Raji (cell line): ENCODE data around the gene DPEP2.

Experiments
- POLR2A ChIP-seq: IDR thresholded peaks from 2 replicates; pipeline ENCODE4 v1.6.1; 2011; ENCODE audit warnings: low read depth, low read length, control low read depth; ENCODE audit not compliant: insufficient read depth

The DPEP2 gene

DNA sequence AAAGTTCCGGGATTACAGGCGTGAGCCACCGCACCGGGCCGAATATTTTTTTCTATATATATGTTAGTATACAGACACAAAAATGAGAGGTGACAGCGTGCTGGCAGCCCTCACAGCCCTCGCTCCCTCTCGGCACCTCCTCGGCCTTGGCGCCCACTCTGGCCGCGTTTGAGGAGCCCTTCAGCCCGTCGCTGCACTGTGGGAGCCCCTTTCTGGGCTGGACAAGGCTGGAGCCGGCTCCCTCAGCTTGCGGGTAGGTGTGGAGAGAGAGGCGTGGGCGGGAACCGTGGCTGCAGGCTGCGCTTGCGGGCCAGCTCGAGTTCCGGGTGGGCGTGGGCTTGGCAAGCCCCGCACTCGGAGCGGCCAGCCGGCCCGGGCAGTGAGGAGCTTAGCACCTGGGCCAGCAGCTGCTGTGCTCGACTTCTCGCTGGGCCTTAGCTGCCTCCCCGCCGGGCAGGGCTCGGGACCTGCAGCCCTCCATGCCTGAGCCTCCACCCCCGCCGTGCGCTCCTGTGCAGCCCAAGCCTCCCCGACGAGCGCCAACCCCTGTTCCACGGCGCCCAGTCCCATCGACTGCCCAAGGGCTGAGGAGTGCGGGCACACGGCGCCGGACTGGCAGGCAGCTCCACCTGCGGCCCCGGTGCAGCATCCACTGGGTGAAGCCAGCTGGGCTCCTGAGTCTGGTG lies 17.1 kb downstream of the DPEP2 start:
- no peak for TF ChIP-seq POLR2A

DNA sequence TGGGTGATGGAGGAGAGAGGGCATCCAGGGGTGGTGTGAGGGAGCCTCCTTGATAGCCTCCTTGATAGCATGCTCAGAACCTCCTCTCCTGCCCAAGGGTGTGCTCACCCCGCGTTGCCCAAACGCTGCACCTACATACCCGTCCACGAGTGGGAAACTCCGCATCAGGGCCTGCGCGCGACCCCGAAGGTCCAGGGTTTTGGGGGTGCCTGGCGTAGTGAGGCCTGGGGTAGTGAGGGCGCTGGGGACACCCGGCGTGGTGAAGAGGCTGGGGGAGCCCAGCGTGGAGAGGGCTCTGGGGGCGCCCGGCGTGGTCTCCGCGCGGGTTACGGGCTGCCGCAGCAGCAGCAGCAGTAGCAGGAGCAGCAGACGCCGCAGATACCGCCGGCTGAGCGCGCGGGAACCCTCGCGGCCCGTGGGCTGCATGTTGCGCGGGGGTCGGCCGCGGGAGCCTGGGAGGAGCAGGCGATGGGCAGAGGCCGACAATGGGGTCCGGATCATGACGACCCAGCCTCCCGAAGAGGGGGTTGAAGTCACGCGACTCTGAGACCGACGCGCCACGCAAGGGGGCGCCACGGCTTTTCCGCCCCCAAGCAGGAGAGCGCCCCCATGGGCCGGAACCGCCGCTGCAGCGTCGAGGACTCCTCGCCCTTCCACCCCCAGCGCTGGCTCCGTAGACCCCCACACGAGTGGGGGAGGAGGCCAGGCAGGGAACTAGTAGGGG lies 19.2 kb downstream of the DPEP2 start, which contains the start of gene DPEP3:
Gene DPEP3, minus strand, starts transcription at position 545 of the 724 bp plus-strand sequence. Its CDS starts 119 bp downstream, at position 426.
- TF ChIP-seq POLR2A, result no peak

DNA sequence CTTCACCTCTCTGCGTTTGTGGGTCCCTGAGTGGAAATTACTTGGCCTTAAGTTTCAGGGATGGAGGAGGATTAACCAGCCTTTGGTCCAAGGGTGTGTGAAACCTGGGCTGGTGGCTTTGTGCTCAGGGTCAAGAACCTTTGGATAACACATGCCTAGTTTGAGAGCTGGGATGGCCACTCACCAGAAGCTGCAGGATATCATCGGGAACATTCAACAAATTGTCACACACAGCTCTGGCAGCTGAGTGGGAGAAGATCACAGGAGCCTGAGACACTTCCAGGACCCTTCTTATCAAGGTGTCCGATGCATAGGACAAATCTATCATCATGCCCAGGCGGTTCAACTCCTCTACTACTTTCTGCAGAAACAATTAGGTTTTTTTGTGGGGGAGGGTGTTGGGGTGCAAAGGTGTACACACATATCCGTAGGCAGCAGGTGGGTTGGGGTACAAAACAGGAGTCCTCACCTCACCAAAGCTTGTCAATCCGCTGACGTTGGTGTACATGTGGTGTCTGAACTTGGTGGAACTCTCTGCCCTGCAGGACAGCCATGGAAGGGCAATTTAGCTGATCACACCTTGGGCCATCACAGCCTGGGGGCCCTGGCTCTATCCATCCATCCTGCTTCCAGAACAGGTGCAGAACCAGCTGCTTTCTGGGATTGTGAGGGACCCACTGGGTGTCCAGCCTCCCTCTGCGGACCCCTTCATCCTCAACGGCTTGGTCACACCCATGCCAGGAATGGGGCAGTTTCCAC lies 21.6 kb downstream of the DPEP2 start:
- TF ChIP-seq POLR2A, result no peak

DNA sequence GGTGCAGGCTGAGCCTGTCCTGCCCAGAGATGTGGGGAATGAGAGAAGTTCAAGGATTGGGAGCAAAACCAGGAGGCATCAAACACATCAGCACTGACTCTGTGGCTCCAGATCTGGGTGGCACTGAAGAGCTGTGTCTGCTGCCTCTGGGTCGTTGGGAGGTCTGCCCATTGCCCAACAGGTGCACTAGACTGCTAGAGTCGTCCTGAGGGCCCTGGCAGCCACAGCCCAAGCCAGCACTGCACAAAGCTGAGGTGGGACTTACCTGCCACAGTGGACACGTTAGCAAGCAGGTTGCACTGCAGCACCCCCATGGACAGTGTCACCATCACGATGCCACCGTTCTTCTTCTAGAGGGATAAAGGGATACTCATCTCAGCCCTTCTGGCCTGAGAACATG lies 22.3 kb downstream of the DPEP2 start:
- no peak for TF ChIP-seq POLR2A

DNA sequence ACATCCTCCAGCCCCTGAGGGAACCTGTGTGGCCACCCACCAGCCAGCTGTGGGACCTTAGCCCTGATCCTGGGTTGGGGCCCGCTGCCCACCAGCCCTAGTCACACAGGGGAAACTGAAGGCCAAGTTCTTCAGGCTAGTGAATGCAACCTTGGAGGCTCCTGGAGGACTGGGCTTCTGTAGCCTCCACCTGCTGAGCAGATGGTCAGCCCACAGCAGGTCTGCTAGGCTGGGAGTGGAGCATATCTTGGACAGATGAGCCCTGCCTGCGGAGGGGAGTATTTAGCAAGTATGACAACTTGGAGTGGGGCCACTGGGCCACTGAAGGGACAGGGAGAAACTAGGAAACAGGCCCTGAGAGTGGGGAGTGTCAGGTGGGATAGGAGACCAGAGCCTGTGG lies 23.1 kb downstream of the DPEP2 start:
- TF ChIP-seq POLR2A, result no peak

DNA sequence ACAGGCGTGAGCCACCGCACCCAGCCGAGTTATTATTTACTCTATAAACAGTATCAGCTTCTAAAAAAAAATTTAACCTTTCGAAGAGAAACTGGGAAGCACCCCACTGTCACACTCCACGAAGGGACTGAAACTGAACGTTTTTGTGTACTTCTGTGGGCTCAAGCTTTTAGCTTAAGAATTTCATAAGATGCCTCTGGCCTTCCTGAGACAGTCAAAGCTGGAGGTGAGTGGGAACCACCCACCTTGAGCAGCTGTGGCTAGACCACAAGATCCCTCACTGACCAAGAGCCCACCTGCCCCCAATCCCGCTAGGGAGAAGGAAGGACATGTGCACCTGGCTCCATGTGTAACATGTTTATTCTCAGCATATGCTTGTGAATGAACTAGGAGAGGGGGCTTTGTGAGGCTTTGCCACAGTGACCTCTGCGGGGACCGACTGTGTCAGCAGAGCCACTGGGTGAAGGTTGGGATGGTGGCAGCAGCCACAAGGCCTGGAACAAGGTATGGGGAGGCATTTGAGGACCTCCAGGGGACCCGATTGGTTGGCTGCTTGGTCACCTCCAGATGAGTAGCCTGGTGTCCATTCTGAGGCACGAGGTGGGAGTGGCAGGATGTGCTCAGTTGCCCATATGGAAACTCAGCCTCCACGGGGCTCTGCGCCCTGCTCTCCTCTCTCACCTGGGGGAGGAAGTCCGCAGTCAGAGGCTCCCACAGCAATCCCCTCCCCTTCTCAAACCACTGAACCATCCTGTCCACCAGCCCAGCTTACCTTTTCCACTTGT lies 23.8 kb downstream of the DPEP2 start:
- no peak for TF ChIP-seq POLR2A

DNA sequence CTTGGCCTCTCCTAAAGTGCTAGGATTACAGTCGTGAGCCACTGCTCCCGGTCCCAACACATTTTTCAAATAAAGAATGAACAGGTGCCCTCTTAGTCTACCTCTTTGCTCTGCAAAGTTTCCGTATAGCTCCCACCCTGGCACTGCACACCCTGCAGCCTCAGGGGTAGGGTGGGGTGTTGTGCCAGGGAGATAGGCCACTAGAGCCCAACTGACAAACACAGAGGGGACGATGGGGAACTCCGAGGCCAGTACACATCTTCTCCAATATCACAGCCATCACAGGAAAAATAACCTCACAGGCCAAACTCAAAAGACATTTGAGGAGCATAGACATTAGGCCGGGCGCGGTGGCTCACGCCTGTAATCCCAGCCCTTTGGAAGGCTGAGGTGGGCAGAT lies 28.2 kb downstream of the DPEP2 start:
- TF ChIP-seq POLR2A, result no peak

DNA sequence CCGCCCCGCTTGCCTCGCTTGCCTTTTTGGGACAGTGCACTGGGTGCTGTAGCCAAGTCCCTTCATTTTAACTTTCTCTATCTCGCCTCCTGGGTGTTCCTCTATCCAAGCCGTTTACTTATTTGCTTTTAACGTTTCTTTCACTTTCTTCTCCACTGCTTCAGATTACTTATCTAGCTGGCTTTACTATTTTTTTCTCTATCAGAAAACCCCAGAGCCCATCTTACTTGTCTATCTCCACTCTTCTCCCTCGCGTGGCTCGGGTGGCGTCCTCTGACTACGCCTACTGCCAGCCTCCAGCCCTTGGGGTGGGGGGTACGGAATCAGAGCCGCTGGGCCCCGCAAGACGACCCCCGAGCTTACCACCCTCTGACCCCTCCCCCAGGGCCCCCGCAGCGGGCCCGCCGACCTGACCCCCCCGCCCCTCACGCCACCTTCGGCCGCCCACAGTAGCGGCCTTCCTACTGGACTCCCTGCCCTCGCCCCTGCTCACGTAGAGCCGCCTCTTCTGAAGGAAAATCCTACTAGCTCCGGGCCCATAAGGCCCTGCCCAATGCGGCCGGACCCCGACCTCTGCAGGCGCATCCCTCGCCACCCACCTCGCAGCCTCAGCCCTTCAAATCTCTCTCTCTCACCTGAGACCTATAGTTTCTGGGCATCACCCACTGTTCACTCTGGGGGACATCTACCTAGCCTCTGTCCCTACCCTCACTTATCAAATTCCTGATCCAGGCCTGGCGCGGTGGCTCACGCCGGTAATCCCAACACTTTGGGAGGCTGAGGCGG lies 29.8 kb downstream of the DPEP2 start:
- no peak for TF ChIP-seq POLR2A

DNA sequence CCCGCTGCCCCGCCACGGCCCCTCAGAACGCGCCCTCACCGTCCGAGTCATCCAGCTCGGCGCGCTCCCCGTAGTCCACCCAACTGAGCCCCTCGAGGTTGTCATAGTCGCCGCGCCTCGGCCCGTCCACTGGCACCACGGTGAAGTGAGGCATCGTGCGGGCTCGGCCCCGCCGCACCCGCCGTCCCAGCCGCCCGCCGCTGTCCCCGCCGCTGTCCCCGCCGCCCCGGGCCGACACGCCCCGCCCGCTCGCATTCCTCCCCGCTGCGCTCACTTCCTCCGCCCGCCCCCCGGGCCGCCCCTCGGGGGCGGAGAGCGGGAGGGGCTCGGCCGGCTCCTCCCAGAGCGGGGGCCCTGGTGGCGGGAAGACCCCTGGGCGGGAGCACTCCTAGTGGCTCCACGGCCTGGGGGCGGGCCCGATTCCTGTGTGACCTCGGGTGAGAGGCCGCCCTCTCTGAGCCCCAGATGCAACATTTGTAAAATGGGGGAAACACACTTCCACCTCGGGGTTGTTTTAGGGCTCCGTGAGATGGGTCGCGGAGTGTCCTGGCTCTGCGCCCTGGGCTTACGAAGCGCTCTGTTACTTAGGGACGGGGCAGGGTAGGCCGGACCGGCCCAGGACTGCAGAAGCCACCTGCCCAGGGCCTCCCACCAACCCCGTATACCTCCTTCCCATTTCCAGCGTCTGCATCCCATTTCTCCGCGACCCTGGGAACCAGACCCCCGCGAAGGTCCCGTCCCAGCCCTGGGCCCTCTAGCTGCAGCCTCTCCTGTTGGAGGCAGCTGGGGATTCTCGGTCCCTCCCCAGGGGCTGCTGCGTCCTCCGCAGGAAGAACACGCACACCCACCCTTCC lies 30.7 kb downstream of the DPEP2 start, which contains the start of gene SLC12A4:
Gene SLC12A4, minus strand, starts transcription at position 238 of the 854 bp plus-strand sequence. Its CDS starts 84 bp downstream, at position 154.
- TF ChIP-seq POLR2A, result peak; percentile 51

DNA sequence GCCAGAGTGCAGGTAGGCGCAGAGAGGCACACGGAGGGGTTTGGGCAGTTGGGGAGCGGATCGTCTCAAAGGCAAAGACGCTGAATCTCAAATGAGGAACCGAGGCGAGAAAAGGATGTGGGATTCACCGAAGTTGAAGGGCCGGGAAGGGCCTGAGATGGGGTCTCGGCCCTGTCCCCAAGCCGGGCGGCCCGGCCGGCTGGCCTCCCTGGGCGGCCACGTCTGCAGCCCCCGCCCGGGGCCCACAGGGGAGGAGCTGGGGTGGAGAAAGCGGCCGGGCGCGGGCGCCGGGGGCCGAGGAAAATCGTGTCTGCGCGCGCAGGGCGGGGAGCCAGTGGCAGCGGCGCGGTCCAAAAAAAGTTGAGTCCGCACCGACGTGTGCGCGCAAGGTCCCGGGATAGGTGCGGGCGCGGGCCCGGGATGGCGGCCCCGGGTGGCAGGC lies 31.3 kb downstream of the DPEP2 start:
- no peak for TF ChIP-seq POLR2A

DNA sequence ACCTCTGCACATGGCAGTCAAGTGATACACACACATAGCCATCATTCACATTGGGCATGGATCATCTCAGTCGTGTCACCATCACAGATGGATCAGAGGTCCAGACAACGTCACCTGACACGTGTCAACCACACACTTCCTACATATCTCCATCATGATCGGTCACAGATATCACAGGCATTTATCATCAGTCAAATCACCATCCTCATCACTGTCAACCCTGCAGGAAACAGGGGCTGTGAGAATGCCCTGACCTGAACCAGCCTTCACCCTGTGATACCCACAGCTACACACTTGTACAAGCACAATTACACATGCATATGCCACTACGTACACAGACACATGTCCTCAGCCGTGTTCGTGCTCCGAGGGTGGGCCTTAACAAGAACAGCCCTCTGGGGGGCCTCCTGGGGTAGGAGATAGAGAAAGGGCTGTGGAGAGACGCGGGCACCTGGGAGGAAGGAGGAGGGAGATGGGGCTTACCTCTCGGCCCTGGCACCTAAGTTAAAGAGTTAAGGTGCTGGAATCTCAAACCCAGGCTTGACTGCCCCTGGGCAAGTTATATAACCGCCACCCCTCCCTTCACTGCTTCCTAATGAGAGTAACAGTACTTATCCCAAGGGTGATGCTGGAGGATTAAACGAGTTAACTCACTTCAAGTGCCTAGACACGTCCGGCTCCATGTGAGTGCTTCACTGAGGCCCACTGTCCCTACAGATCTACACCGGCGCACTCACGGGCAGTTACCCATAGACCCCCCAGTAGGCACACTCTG lies 31.9 kb downstream of the DPEP2 start:
- no peak for TF ChIP-seq POLR2A

DNA sequence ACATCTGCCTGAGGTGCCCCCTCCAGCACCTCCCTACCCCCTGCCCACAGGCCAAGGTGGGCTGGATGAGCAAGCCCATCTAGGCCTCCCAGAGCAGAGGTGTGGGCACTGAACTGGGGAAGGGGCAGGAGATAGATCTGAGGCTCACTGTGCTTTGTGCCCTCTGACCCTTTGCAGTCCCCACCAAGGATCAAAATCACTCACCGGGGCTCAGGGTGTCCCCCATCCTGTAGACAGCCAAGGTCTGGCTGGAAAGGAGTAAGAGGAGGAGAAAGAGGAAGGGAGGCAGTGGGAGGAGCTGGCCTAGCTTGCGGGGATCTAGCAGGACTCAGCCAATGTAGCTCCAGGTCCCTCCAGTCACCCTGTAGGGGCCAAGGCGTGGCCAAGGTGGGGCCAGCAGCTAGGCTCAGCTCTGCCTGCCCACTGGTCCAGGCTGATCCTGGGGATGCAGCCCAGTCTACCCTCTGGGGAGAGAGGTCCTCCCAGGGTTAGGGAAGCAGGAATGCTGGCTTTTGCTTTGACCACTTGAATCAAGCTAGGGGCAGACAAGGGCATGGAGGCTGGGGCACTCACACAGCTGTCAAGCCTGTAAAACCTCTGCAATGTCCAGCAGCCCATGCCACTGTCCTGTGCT lies 32.6 kb downstream of the DPEP2 start:
- no peak for TF ChIP-seq POLR2A
